Vagina (tissue), 2 donors: ENCODE results near the gene SPATA6L.

Experiments
- CTCF ChIP-seq, 3 experiments: fragments of 450-650 bp in 2 of 3; fragments of 200-600 bp in 1 of 3; sonication (generic) in 1 of 3; IDR thresholded peaks; one replicate each; pipeline ENCODE4 v1.5.1; 2017 to 2019; ENCODE audit warnings: antibody characterized with exemption in 3 of 3, mild to moderate bottlenecking in 2 of 3, moderate library complexity in 2 of 3
- POLR2A ChIP-seq, 2 donors: fragments of 450-650 bp; IDR thresholded peaks; one replicate each; pipeline ENCODE4 v1.6.1; 2017; ENCODE audit warnings: antibody characterized with exemption in 2 of 2, mild to moderate bottlenecking in 2 of 2, moderate library complexity in 2 of 2

- TF ChIP-seq CTCF (IDR thresholded peaks at IDR 0.05), result peak; percentile 52 to 60 (median 55)
- peak in 1 of 2 donors; percentile 46 for TF ChIP-seq POLR2A (IDR thresholded peaks at IDR 0.05)
These were observed 3.9 kb downstream of the SPATA6L start, which contains the start of gene PLPP6 for GRCh38 chr9:4662108-4662988.
